IMR-90 (cell line): ENCODE measurements around the gene TPO.

Source experiments
- CEBPB ChIP-seq: IDR thresholded peaks from 2 replicates; pipeline ENCODE4 v1.6.1; 2012; ENCODE audit warnings: low read depth, low read length, improper control_type of control experiment
- TF ChIP-seq, protein P1 (sequence below): fragments of 150-350 bp; IDR thresholded peaks from 2 replicates; pipeline ENCODE4 v1.6.1; 2017; ENCODE audit warnings: mild to moderate bottlenecking, antibody characterized with exemption, low read length, low read depth

DNA sequence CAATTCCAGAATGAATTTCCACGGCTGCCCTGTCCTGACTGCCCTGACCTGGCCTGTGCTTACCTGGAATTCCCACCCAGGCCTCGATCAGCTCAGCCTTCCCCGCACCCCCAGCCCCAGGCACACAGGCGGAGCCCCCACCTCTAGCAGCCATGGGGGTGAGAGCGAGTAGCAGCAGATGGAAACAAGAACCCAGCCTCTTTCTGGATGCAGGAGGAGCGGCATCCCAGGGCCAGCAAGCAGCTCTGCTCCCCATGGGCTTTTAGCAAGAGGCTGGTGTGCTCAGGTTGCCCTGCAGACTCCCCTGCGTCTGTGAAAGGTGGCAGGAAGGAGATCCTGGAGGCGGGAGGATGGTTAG, 101.8 kb downstream of the TPO start:
- no peak for TF ChIP-seq CEBPB
- TF ChIP-seq, protein P1, sequence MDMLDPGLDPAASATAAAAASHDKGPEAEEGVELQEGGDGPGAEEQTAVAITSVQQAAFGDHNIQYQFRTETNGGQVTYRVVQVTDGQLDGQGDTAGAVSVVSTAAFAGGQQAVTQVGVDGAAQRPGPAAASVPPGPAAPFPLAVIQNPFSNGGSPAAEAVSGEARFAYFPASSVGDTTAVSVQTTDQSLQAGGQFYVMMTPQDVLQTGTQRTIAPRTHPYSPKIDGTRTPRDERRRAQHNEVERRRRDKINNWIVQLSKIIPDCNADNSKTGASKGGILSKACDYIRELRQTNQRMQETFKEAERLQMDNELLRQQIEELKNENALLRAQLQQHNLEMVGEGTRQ: no peak
